HepG2 (cell line): ENCODE measurements around the gene HEXIM1. TPM values are rescaled to one million over a fixed set of nuclear protein-coding genes. Genes with fewer than 3 reads are reported as not detected.
A peak's percentile ranks its signal among the peaks of the same experiment; 100 is the strongest.

Experiments
- AKAP8 ChIP-seq: sonication (generic); formaldehyde crosslinking; IDR thresholded peaks from 2 replicates; pipeline ENCODE4 v1.5.1; 2020; ENCODE audit warnings: mild to moderate bottlenecking, missing genetic modification reagents
- CCAR2 ChIP-seq: fragments of 200-400 bp; formaldehyde crosslinking; optimal IDR thresholded peaks from 2 replicates; pipeline ENCODE3; 2018; ENCODE audit warnings: low read depth, mild to moderate bottlenecking, low read length, moderate library complexity
- CHD2 ChIP-seq: IDR thresholded peaks from 2 replicates; pipeline ENCODE4 v1.6.1; 2011; ENCODE audit warnings: low read depth, low read length, improper control_type of control experiment
- CREB1 ChIP-seq, 2 experiments: fragments of 450-650 bp in 1 of 2; IDR thresholded peaks; 2 replicates each; pipeline ENCODE4 v1.6.1; 2016 to 2017; ENCODE audit warnings: control low read depth in 1 of 2, mild to moderate bottlenecking in 1 of 2, missing compliant biosample characterization in 1 of 2, missing genetic modification characterization in 1 of 2
- DNMT1 ChIP-seq: sonication (generic); formaldehyde crosslinking; IDR thresholded peaks from 2 replicates; pipeline ENCODE4 v1.5.1; 2020; ENCODE audit warnings: mild to moderate bottlenecking, missing genetic modification reagents
- HMG20A ChIP-seq: IDR thresholded peaks from 2 replicates; pipeline ENCODE4 v1.6.1; 2016; ENCODE audit warnings: borderline replicate concordance
- KLF13 ChIP-seq: sonication (generic); formaldehyde crosslinking; IDR thresholded peaks from 2 replicates; pipeline ENCODE4 v1.4.0; 2020; ENCODE audit warnings: mild to moderate bottlenecking, missing genetic modification reagents
- NONO ChIP-seq, 2 experiments: fragments of 450-650 bp in 1 of 2; sonication (generic) in 1 of 2; formaldehyde crosslinking in 1 of 2; IDR thresholded peaks in 1 of 2; conservative IDR thresholded peaks in 1 of 2; 2 replicates each; pipeline versions ENCODE4 v1.6.1 to v1.8.0; 2017 to 2022; ENCODE audit warnings: mild to moderate bottlenecking in 1 of 2, missing genetic modification reagents in 1 of 2, moderate library complexity in 1 of 2
- TP53 ChIP-seq: sonication (generic); formaldehyde crosslinking; conservative IDR thresholded peaks from 2 replicates; pipeline ENCODE4 v1.4.0; 2020; ENCODE audit warnings: missing genetic modification reagents
- U2AF2 ChIP-seq: fragments of 200-400 bp; formaldehyde crosslinking; IDR thresholded peaks from 2 replicates; pipeline ENCODE4 v1.6.1; 2017; ENCODE audit warnings: low read depth, mild to moderate bottlenecking, low read length
- ZBTB1 ChIP-seq: sonication (generic); formaldehyde crosslinking; IDR thresholded peaks from 2 replicates; pipeline ENCODE4 v1.4.0; 2020; ENCODE audit warnings: missing genetic modification reagents, borderline replicate concordance
- ZKSCAN1 ChIP-seq: fragments of 150-350 bp; IDR thresholded peaks from 2 replicates; pipeline ENCODE4 v1.6.1; 2014; ENCODE audit warnings: low read length
- ZNF205 ChIP-seq: IDR thresholded peaks from 2 replicates; pipeline ENCODE4 v1.6.1; 2018; ENCODE audit warnings: missing biosample characterization, missing genetic modification reagents
- ZNF572 ChIP-seq: sonication (generic); formaldehyde crosslinking; IDR thresholded peaks from 2 replicates; pipeline ENCODE4 v1.5.1; 2020; ENCODE audit warnings: mild to moderate bottlenecking, missing genetic modification reagents
- ZNF598 ChIP-seq: sonication (generic); formaldehyde crosslinking; IDR thresholded peaks from 2 replicates; pipeline ENCODE4 v1.5.1; 2020; ENCODE audit warnings: mild to moderate bottlenecking, missing genetic modification reagents, borderline replicate concordance
- polyA plus RNA-seq, 8 experiments: library from polyadenylated mRNA; depleted of rRNA in 3 of 8; stranded (reverse) in 7 of 8; unstranded in 1 of 8; fragments of >200 nt; fragmentation: Illumina TruSeq in 4 of 8; extraction: Trizol in 4 of 8; gene quantifications; 2 replicates each; pipeline versions ENCODE4 v1.2.1 to v1.2.3, GENCODE V29; 2011 to 2016; ENCODE audit warnings: low read depth in 4 of 8, missing spikeins in 1 of 8, mixed read lengths in 1 of 8; ENCODE audit not compliant: insufficient read depth in 1 of 8
- total RNA-seq, 5 experiments: library from RNA; depleted of rRNA; stranded (reverse); fragments of >200 nt; fragmentation: Illumina TruSeq; extraction: Trizol; gene quantifications; 2 replicates each; pipeline ENCODE4 v1.2.3, GENCODE V29; 2016; ENCODE audit warnings: low read depth in 1 of 5
- TF ChIP-seq, protein P1 (sequence below): sonication (generic); formaldehyde crosslinking; IDR thresholded peaks from 2 replicates; pipeline ENCODE4 v1.5.0; 2020; ENCODE audit warnings: mild to moderate bottlenecking, missing genetic modification reagents
- TF ChIP-seq, protein P2 (sequence below): IDR thresholded peaks from 2 replicates; pipeline ENCODE4 v1.6.1; 2012; ENCODE audit warnings: low read depth, low read length, improper control_type of control experiment
- TF ChIP-seq, protein P3 (sequence below): sonication (generic); formaldehyde crosslinking; IDR thresholded peaks from 2 replicates; pipeline ENCODE4 v1.9.0; 2021; ENCODE audit warnings: missing genetic modification reagents, borderline replicate concordance
- TF ChIP-seq, protein P4 (sequence below): sonication (generic); formaldehyde crosslinking; IDR thresholded peaks from 2 replicates; pipeline ENCODE4 v1.9.0; 2021; ENCODE audit warnings: missing genetic modification reagents, borderline replicate concordance

Gene HEXIM1
- total and polyA plus RNA-seq, 2 of the 13 experiments (the other 11 are each of a cell fraction or from before 2014, with no cell fraction given), result 10.5 to 16.6 TPM

DNA sequence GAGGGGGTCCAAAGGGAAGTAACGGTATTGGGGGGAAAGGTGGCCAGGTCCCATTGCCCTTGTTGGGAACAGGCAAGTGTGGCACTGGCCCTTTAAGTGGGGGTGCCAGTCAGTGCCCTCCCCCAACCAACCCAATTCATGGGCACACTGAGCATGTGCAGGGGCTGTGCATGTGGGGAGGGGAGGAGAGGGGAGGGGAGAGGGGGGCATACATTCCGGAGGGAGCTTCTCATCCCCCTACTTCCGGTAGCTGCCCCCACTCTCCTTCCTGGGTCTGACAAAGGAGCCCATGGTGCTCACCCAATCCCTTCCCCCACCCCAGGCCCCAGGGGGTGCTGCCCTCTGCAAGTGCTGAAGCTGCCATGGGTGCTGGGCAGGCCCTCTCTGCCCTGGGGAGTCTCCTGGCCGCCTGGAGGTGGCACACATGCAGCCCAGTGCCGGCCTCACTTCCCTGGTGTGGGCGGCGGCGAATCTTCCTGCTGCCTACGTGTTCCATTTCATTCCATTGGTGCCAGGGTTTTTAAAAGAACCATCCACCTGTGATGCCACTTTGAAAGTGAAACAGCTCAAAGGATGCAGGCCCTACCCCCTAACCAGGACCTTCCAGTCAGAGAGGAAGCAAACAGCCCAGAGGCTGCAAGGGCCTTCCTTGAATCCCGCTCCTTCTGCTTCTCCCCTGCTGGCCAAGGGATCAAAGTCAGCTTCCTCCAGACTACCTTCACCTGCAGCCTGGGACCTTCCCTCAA lies 24.4 kb downstream of the HEXIM1 start (continued):
- TF ChIP-seq, protein P1, sequence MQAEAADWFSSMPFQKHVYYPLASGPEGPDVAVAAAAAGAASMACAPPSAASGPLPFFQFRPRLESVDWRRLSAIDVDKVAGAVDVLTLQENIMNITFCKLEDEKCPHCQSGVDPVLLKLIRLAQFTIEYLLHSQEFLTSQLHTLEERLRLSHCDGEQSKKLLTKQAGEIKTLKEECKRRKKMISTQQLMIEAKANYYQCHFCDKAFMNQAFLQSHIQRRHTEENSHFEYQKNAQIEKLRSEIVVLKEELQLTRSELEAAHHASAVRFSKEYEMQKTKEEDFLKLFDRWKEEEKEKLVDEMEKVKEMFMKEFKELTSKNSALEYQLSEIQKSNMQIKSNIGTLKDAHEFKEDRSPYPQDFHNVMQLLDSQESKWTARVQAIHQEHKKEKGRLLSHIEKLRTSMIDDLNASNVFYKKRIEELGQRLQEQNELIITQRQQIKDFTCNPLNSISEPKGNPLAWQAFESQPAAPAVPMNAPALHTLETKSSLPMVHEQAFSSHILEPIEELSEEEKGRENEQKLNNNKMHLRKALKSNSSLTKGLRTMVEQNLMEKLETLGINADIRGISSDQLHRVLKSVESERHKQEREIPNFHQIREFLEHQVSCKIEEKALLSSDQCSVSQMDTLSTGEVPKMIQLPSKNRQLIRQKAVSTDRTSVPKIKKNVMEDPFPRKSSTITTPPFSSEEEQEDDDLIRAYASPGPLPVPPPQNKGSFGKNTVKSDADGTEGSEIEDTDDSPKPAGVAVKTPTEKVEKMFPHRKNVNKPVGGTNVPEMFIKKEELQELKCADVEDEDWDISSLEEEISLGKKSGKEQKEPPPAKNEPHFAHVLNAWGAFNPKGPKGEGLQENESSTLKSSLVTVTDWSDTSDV (CRISPR knock-in tag), result no peak; the same call in 1 of the 2 replicates
- TF ChIP-seq, protein P2, sequence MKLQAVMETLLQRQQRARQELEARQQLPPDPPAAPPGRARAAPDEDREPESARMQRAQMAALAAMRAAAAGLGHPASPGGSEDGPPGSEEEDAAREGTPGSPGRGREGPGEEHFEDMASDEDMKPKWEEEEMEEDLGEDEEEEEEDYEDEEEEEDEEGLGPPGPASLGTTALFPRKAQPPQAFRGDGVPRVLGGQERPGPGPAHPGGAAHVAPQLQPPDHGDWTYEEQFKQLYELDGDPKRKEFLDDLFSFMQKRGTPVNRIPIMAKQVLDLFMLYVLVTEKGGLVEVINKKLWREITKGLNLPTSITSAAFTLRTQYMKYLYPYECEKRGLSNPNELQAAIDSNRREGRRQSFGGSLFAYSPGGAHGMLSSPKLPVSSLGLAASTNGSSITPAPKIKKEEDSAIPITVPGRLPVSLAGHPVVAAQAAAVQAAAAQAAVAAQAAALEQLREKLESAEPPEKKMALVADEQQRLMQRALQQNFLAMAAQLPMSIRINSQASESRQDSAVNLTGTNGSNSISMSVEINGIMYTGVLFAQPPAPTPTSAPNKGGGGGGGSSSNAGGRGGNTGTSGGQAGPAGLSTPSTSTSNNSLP, result no peak
- 0 out of 2 replicates have a peak, but pooled peaks have one; percentile 30 for TF ChIP-seq KLF13 (CRISPR knock-in tag)
- peak; percentile 70; the same call in 1 of the 2 replicates for TF ChIP-seq CHD2
- no peak for TF ChIP-seq ZNF572 (CRISPR knock-in tag)
- peak; percentile 19; the same call in 1 of the 2 replicates for TF ChIP-seq ZBTB1
- TF ChIP-seq HMG20A (CRISPR knock-in tag), result peak; percentile 37; the same call in 1 of the 2 replicates
- no peak for TF ChIP-seq NONO (IDR thresholded peaks at IDR 0.05)
- TF ChIP-seq NONO (CRISPR knock-in tag; conservative IDR thresholded peaks at IDR 0.05), result peak; percentile 91; the same call in 1 of the 2 replicates
- TF ChIP-seq, protein P3, sequence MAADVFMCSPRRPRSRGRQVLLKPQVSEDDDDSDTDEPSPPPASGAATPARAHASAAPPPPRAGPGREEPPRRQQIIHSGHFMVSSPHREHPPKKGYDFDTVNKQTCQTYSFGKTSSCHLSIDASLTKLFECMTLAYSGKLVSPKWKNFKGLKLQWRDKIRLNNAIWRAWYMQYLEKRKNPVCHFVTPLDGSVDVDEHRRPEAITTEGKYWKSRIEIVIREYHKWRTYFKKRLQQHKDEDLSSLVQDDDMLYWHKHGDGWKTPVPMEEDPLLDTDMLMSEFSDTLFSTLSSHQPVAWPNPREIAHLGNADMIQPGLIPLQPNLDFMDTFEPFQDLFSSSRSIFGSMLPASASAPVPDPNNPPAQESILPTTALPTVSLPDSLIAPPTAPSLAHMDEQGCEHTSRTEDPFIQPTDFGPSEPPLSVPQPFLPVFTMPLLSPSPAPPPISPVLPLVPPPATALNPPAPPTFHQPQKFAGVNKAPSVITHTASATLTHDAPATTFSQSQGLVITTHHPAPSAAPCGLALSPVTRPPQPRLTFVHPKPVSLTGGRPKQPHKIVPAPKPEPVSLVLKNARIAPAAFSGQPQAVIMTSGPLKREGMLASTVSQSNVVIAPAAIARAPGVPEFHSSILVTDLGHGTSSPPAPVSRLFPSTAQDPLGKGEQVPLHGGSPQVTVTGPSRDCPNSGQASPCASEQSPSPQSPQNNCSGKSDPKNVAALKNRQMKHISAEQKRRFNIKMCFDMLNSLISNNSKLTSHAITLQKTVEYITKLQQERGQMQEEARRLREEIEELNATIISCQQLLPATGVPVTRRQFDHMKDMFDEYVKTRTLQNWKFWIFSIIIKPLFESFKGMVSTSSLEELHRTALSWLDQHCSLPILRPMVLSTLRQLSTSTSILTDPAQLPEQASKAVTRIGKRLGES, result no peak
- peak; percentile 72; the same call in 1 of the 2 replicates for TF ChIP-seq ZNF205 (CRISPR knock-in tag)
- TF ChIP-seq ZKSCAN1, result no peak
- TF ChIP-seq, protein P4, sequence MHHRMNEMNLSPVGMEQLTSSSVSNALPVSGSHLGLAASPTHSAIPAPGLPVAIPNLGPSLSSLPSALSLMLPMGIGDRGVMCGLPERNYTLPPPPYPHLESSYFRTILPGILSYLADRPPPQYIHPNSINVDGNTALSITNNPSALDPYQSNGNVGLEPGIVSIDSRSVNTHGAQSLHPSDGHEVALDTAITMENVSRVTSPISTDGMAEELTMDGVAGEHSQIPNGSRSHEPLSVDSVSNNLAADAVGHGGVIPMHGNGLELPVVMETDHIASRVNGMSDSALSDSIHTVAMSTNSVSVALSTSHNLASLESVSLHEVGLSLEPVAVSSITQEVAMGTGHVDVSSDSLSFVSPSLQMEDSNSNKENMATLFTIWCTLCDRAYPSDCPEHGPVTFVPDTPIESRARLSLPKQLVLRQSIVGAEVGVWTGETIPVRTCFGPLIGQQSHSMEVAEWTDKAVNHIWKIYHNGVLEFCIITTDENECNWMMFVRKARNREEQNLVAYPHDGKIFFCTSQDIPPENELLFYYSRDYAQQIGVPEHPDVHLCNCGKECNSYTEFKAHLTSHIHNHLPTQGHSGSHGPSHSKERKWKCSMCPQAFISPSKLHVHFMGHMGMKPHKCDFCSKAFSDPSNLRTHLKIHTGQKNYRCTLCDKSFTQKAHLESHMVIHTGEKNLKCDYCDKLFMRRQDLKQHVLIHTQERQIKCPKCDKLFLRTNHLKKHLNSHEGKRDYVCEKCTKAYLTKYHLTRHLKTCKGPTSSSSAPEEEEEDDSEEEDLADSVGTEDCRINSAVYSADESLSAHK (CRISPR knock-in tag), result no peak
- TF ChIP-seq DNMT1 (CRISPR knock-in tag), result 0 out of 2 replicates have a peak, but pooled peaks have one; percentile 27
- TF ChIP-seq AKAP8, result no peak
- TF ChIP-seq TP53, result no peak
- TF ChIP-seq CCAR2, result no peak
- no peak for TF ChIP-seq ZNF598 (CRISPR knock-in tag)
- no peak for TF ChIP-seq U2AF2
- no peak for TF ChIP-seq CREB1 (IDR thresholded peaks at IDR 0.05)
- TF ChIP-seq CREB1 (CRISPR knock-in tag; IDR thresholded peaks at IDR 0.05), result no peak
